CD8-positive, alpha-beta memory T cell (primary cell): Measurements from ENCODE around the gene IL17B. TPM values are rescaled to one million over a fixed set of nuclear protein-coding genes. Genes with fewer than 3 reads are reported as not detected.

Experiments
- CTCF ChIA-PET: fragments of 350-600 bp; sonication (Branson Sonifier 250); formaldehyde crosslinking; loops from one replicate; lab custom pipeline; 2021; ENCODE audit warnings: antibody characterized with exemption; lab: Charles Lee
- POLR2A ChIA-PET: fragments of 350-600 bp; sonication (Branson Sonifier 250); formaldehyde crosslinking; loops from one replicate; lab custom pipeline; 2021; ENCODE audit warnings: antibody characterized with exemption; lab: Charles Lee
- DNase-seq, 5 donors: peaks; one replicate each; pipeline versions ENCODE4 v3.0.0 to v3.0.0-alpha.2; 2020 to 2022; ENCODE audit warnings: mixed read lengths in 1 of 5
- H3K27ac ChIP-seq: one replicate; pipeline ENCODE4 v1.7.0; 2013; ENCODE audit warnings: low read depth, mild to moderate bottlenecking, low read length, moderate library complexity
- H3K27me3 ChIP-seq: 2 replicates; pipeline ENCODE4 v1.7.0; 2013; ENCODE audit warnings: low read length, mild to moderate bottlenecking; ENCODE audit not compliant: insufficient read depth, poor library complexity, severe bottlenecking
- H3K36me3 ChIP-seq: 2 replicates; pipeline ENCODE4 v1.7.0; 2013; ENCODE audit warnings: mild to moderate bottlenecking, low read length, moderate library complexity; ENCODE audit not compliant: insufficient read depth
- H3K4me1 ChIP-seq: 2 replicates; pipeline ENCODE4 v1.7.0; 2013; ENCODE audit warnings: mild to moderate bottlenecking, low read length, moderate library complexity; ENCODE audit not compliant: insufficient read depth
- H3K4me3 ChIP-seq: 2 replicates; pipeline ENCODE4 v1.7.0; 2013; ENCODE audit warnings: mild to moderate bottlenecking, low read length
- H3K9me3 ChIP-seq: 2 replicates; pipeline ENCODE4 v1.7.0; 2013; ENCODE audit warnings: mild to moderate bottlenecking, low read length
- H3K27ac Mint-ChIP-seq, 8 donors: one replicate each; pipeline ENCODE4 v1.8.0; 2020 to 2021; ENCODE audit warnings: mixed read lengths in 8 of 8, mild to moderate bottlenecking in 6 of 8, inconsistent platforms in 3 of 8, moderate library complexity in 3 of 8
- H3K27me3 Mint-ChIP-seq, 2 donors: one replicate each; pipeline ENCODE4 v1.8.0; 2020 to 2021; ENCODE audit warnings: mixed read lengths in 2 of 2, mild to moderate bottlenecking in 1 of 2, moderate library complexity in 1 of 2
- H3K36me3 Mint-ChIP-seq, 3 donors: one replicate each; pipeline ENCODE4 v1.8.0; 2020 to 2021; ENCODE audit warnings: mixed read lengths in 3 of 3, inconsistent platforms in 1 of 3, mild to moderate bottlenecking in 1 of 3
- H3K4me1 Mint-ChIP-seq, 3 donors: one replicate each; pipeline ENCODE4 v1.8.0; 2020 to 2021; ENCODE audit warnings: mixed read lengths in 3 of 3, inconsistent platforms in 1 of 3, mild to moderate bottlenecking in 1 of 3
- H3K4me3 Mint-ChIP-seq, 7 donors: one replicate each; pipeline ENCODE4 v1.8.0; 2020 to 2021; ENCODE audit warnings: mixed read lengths in 7 of 7, mild to moderate bottlenecking in 6 of 7, moderate library complexity in 4 of 7, inconsistent platforms in 2 of 7
- H3K9me3 Mint-ChIP-seq, 5 donors: one replicate each; pipeline ENCODE4 v1.8.0; 2020 to 2022; ENCODE audit warnings: mixed read lengths in 5 of 5, mild to moderate bottlenecking in 3 of 5, moderate library complexity in 2 of 5, inconsistent platforms in 1 of 5
- polyA plus RNA-seq: library from polyadenylated mRNA; unstranded; fragments of 300-500 nt; fragmentation: Illumina TruSeq; gene quantifications from one replicate; pipeline ENCODE4 v1.2.3, GENCODE V29; 2021
- total RNA-seq, 2 experiments: library from RNA; stranded (reverse); gene quantifications; one replicate each; pipeline ENCODE4 v1.2.3, GENCODE V29; 2021

Gene IL17B
- total and polyA plus RNA-seq, 3 experiments from 2014 or later, result not detected

- Mint-ChIP-seq H3K27ac (no peak overlapping the region), H3K27me3 (no peaks in the 10 kb centered on the region), H3K36me3 (no peaks in the 10 kb centered on the region), H3K4me3 (no peak overlapping the region), H3K9me3 (peaks cover 0 to 3% (median 0%) of the 10 kb centered on the region in 5 donors), H3K4me1 (no peaks in the 10 kb centered on the region)
- Histone ChIP-seq H3K4me3 (no peak overlapping the region), H3K27me3 (no peaks in the 10 kb centered on the region), H3K36me3 (no peaks in the 10 kb centered on the region), H3K4me1 (no peaks in the 10 kb centered on the region), H3K27ac (no peak overlapping the region), H3K9me3 (no peaks in the 10 kb centered on the region)
- ChIA-PET POLR2A (no interaction called here), CTCF (interaction anchor here (2.1 to 2.9 kb wide), 2 partner anchors 8 to 45 kb away, joined by 6 to 9 read pairs; no protein-coding TSS in a partner anchor)
- DNase-seq, result no peak
These were observed 53.2 kb downstream of the IL17B start for GRCh38 chr5:149325894-149326293.

GRCh38 chr5:149325166-149325735, 53.8 kb downstream of the IL17B start:
- Histone ChIP-seq H3K27me3 (no peaks in the 10 kb centered on the region), H3K9me3 (no peaks in the 10 kb centered on the region), H3K4me3 (no peak overlapping the region), H3K27ac (no peak overlapping the region), H3K36me3 (no peaks in the 10 kb centered on the region), H3K4me1 (no peaks in the 10 kb centered on the region)
- H3K27me3 Mint-ChIP-seq, result peaks cover under 1% of the 10 kb centered on the region in 2 donors
- POLR2A ChIA-PET, result no interaction called here
- no peak for DNase-seq
- H3K9me3 Mint-ChIP-seq, result peaks cover 0 to 3% (median 0%) of the 10 kb centered on the region in 5 donors
- H3K4me1 Mint-ChIP-seq, result no peaks in the 10 kb centered on the region
- CTCF ChIA-PET, result interaction anchor here (1.0 kb wide), 1 partner anchor 47 kb away, joined by 3 read pairs; no protein-coding TSS in a partner anchor
- no peak overlapping the region for H3K27ac Mint-ChIP-seq
- H3K4me3 Mint-ChIP-seq, result no peak overlapping the region
- H3K36me3 Mint-ChIP-seq, result no peaks in the 10 kb centered on the region

- H3K9me3 Mint-ChIP-seq, result peaks cover 0 to 3% (median 0%) of the 10 kb centered on the region in 5 donors
- H3K4me1 Mint-ChIP-seq, result no peaks in the 10 kb centered on the region
- Histone ChIP-seq H3K4me3 (no peak overlapping the region), H3K27ac (no peak overlapping the region), H3K4me1 (no peaks in the 10 kb centered on the region), H3K27me3 (no peaks in the 10 kb centered on the region), H3K9me3 (no peaks in the 10 kb centered on the region), H3K36me3 (no peaks in the 10 kb centered on the region)
- H3K27ac Mint-ChIP-seq, result no peak overlapping the region
- DNase-seq, result no peak
- no peak overlapping the region for H3K4me3 Mint-ChIP-seq
- ChIA-PET CTCF (interaction anchor here (0.6 to 1.0 kb wide), 2 partner anchors 21 to 47 kb away, joined by 3 read pairs; no protein-coding TSS in a partner anchor), POLR2A (no interaction called here)
- no peaks in the 10 kb centered on the region for H3K36me3 Mint-ChIP-seq
- peaks cover 4% of the 10 kb centered on the region in 2 donors for H3K27me3 Mint-ChIP-seq
These were observed 54.5 kb downstream of the IL17B start for GRCh38 chr5:149324641-149325040.

Other genes starting within 250 kb of the IL17B start
- gene ABLIM3, start 237.8 kb downstream of the IL17B start, total RNA-seq, result under 1 TPM in 1 of 2 experiments, not detected in 1; 0.09 TPM
- gene ABLIM3, start 237.8 kb downstream of the IL17B start, polyA plus RNA-seq, result not detected
- under 1 TPM in 1 of 2 experiments, not detected in 1; 0.18 TPM for gene AFAP1L1, start 107.4 kb downstream of the IL17B start, total RNA-seq
- not detected for gene AFAP1L1, start 107.4 kb downstream of the IL17B start, polyA plus RNA-seq
- gene GRPEL2, start 33.8 kb downstream of the IL17B start, total RNA-seq, result 10 to 100 TPM; 33.4 to 36.5 TPM
- gene GRPEL2, start 33.8 kb downstream of the IL17B start, polyA plus RNA-seq, result 4.5 TPM
- gene PCYOX1L, start 21.2 kb downstream of the IL17B start, total RNA-seq, result 10 to 100 TPM; 22.6 to 23.3 TPM
- 11.9 TPM for gene PCYOX1L, start 21.2 kb downstream of the IL17B start, polyA plus RNA-seq
- gene CSNK1A1, start 172.1 kb upstream of the IL17B start, total RNA-seq, result 100 to 1,000 TPM; 177 to 187 TPM
- 118 TPM for gene CSNK1A1, start 172.1 kb upstream of the IL17B start, polyA plus RNA-seq
- gene ARHGEF37, start 202.2 kb upstream of the IL17B start, total RNA-seq, result under 1 TPM; 0.13 to 0.53 TPM
- gene ARHGEF37, start 202.2 kb upstream of the IL17B start, polyA plus RNA-seq, result not detected